Calu3 (cell line): ENCODE results near the gene SIPA1L2. TPM values are rescaled to one million over a fixed set of nuclear protein-coding genes. Genes with fewer than 3 reads are reported as not detected.
A peak's percentile ranks its signal among the peaks of the same experiment; 100 is the strongest.

ENCODE experiments used
- BruUV-seq: library from RNA; stranded (reverse); fragments of 400-500 nt; replicated peaks from 2 replicates; lab custom pipeline; 2021; lab: Mats Ljungman, UMichigan
- CTCF ChIA-PET: fragments of 300-600 bp; sonication (Branson Sonifier 250); formaldehyde crosslinking; loops from one replicate; lab custom pipeline; 2022; ENCODE audit warnings: antibody characterized with exemption; lab: Charles Lee
- DNase-seq: peaks from one replicate; pipeline ENCODE4 v3.0.0; 2022
- H3K27ac Mint-ChIP-seq: one replicate; pipeline ENCODE4 v1.8.0; 2022; ENCODE audit warnings: mixed read lengths; ENCODE audit not compliant: unreplicated experiment
- H3K27me3 Mint-ChIP-seq: one replicate; pipeline ENCODE4 v1.8.0; 2022; ENCODE audit warnings: mixed read lengths; ENCODE audit not compliant: unreplicated experiment
- H3K36me3 Mint-ChIP-seq: one replicate; pipeline ENCODE4 v1.8.0; 2022; ENCODE audit warnings: mild to moderate bottlenecking, moderate library complexity, mixed read lengths; ENCODE audit not compliant: insufficient read depth, unreplicated experiment
- H3K4me1 Mint-ChIP-seq: one replicate; pipeline ENCODE4 v1.8.0; 2022; ENCODE audit warnings: mild to moderate bottlenecking, low read depth, mixed read lengths; ENCODE audit not compliant: unreplicated experiment
- H3K4me3 Mint-ChIP-seq: one replicate; pipeline ENCODE4 v1.8.0; 2022; ENCODE audit warnings: mild to moderate bottlenecking, low read depth, moderate library complexity, mixed read lengths; ENCODE audit not compliant: unreplicated experiment
- H3K9me3 Mint-ChIP-seq: one replicate; pipeline ENCODE4 v1.8.0; 2022; ENCODE audit warnings: low read depth, mixed read lengths; ENCODE audit not compliant: unreplicated experiment
- CTCF ChIP-seq: fragments of 200-600 bp; IDR thresholded peaks from one replicate; pipeline ENCODE4 v1.8.0; 2022; ENCODE audit warnings: antibody characterized with exemption; ENCODE audit not compliant: unreplicated experiment
- intact Hi-C: fragments of 100-400 bp; cut with micrococcal nuclease; formaldehyde crosslinking; loops from one replicate; pipeline ENCODE4 v1.10.0; 2022; ENCODE audit not compliant: unreplicated experiment
- total RNA-seq: library from RNA; stranded (reverse); gene quantifications from 2 replicates; pipeline ENCODE4 v1.2.3, GENCODE V29; 2022

SIPA1L2 gene
- total RNA-seq, 1 experiment from 2014 or later, result 1.5 TPM

GRCh38 chr1:232635279-232635678 lies 5.3 kb upstream of the SIPA1L2 start:
- no peaks in the 10 kb centered on the region for H3K4me1 Mint-ChIP-seq
- no peak for TF ChIP-seq CTCF
- intact Hi-C loops, result loop anchor here (1.0 to 10.0 kb wide), 3 partner anchors 157 to 606 kb away; no protein-coding TSS in a partner anchor
- H3K27me3 Mint-ChIP-seq, result peaks cover 30% of the 10 kb centered on the region
- DNase-seq, result no peak
- CTCF ChIA-PET, result no interaction called here
- H3K36me3 Mint-ChIP-seq, result peaks cover 6% of the 10 kb centered on the region
- no peak overlapping the region for H3K27ac Mint-ChIP-seq
- H3K4me3 Mint-ChIP-seq, result no peak overlapping the region
- H3K9me3 Mint-ChIP-seq, result no peaks in the 10 kb centered on the region
- no TSS peak for BruUV-seq

GRCh38 chr1:232634096-232634495 lies 4.2 kb upstream of the SIPA1L2 start:
- Mint-ChIP-seq H3K27me3 (peaks cover 38% of the 10 kb centered on the region), H3K9me3 (no peaks in the 10 kb centered on the region), H3K27ac (no peak overlapping the region), H3K4me1 (peaks cover 4% of the 10 kb centered on the region), H3K4me3 (no peak overlapping the region), H3K36me3 (peaks cover 17% of the 10 kb centered on the region)
- CTCF ChIA-PET, result interaction anchor here (0.7 kb wide), 1 partner anchor 95 kb away, joined by 3 read pairs; no protein-coding TSS in a partner anchor
- no peak for DNase-seq
- no peak for TF ChIP-seq CTCF
- intact Hi-C loops, result loop anchor here (5.0 to 10.0 kb wide), 2 partner anchors 393 to 481 kb away; no protein-coding TSS in a partner anchor
- no TSS peak for BruUV-seq

GRCh38 chr1:232630894-232631195 lies 912 bp upstream of the SIPA1L2 start:
- DNase-seq, result no peak
- peaks cover 8% of the 10 kb centered on the region for H3K4me1 Mint-ChIP-seq
- intact Hi-C loops, result loop anchor here (2.0 to 10.0 kb wide), 3 partner anchors 396 to 542 kb away; no protein-coding TSS in a partner anchor
- no TSS peak for BruUV-seq
- H3K4me3 Mint-ChIP-seq, result peak overlapping the region; percentile 93
- no peaks in the 10 kb centered on the region for H3K9me3 Mint-ChIP-seq
- H3K27ac Mint-ChIP-seq, result peak overlapping the region; percentile 70
- H3K27me3 Mint-ChIP-seq, result peaks cover 71% of the 10 kb centered on the region
- peaks cover 25% of the 10 kb centered on the region for H3K36me3 Mint-ChIP-seq
- CTCF ChIA-PET, result no interaction called here
- TF ChIP-seq CTCF, result no peak

GRCh38 chr1:232629250-232630046 lies 485 bp downstream of the SIPA1L2 start:
- BruUV-seq, result no TSS peak
- H3K4me1 Mint-ChIP-seq, result peaks cover 8% of the 10 kb centered on the region
- H3K9me3 Mint-ChIP-seq, result no peaks in the 10 kb centered on the region
- H3K27ac Mint-ChIP-seq, result peak overlapping the region; percentile 54
- peaks cover 25% of the 10 kb centered on the region for H3K36me3 Mint-ChIP-seq
- peak overlapping the region; percentile 93 for H3K4me3 Mint-ChIP-seq
- H3K27me3 Mint-ChIP-seq, result peaks cover 85% of the 10 kb centered on the region
- TF ChIP-seq CTCF, result no peak
- CTCF ChIA-PET, result no interaction called here
- intact Hi-C loops, result loop anchor here (2.0 to 10.0 kb wide), 4 partner anchors 355 to 543 kb away; no protein-coding TSS in a partner anchor
- DNase-seq, result peak; percentile 30
